ENCODE results near the gene VIPAS39. TPM values are rescaled to one million over a fixed set of nuclear protein-coding genes. Genes with fewer than 3 reads are reported as not detected.

VIPAS39 gene
- total RNA-seq, 1 experiment from 2014 or later = 18.5 TPM

- H3K27ac ChIP-seq (ENCODE audit: insufficient read length, low read depth, low read length) = no peak overlapping the region
- TF ChIP-seq CTCF (conservative IDR thresholded peaks at IDR 0.05) = no peak
- no peak overlapping the region for H4K5ac ChIP-seq (ENCODE audit: insufficient read length, low read depth, low read length)
- H4K20me1 ChIP-seq (ENCODE audit: control insufficient read depth, insufficient read depth, insufficient read length) = no peaks in the 10 kb centered on the region
- H2BK12ac ChIP-seq (ENCODE audit: insufficient read length, low read depth, low read length) = no peak overlapping the region
- no peak overlapping the region for H2BK15ac ChIP-seq (ENCODE audit: low read depth, low read length)
- no peak overlapping the region for H4K8ac ChIP-seq (replicated peaks; ENCODE audit: insufficient read length, low read depth, low read length)
- H3K4ac ChIP-seq (ENCODE audit: low read depth, low read length) = no peak overlapping the region
- no peak overlapping the region for H2AFZ ChIP-seq (ENCODE audit: low read length)
- peaks cover 0 to 4% of the 10 kb centered on the region in 2 experiments; a peak in 1 of 4 replicates for H3K4me1 Mint-ChIP-seq
- no peak overlapping the region for H3K4me3 Mint-ChIP-seq
- H3K36me3 Mint-ChIP-seq (ENCODE audit: insufficient read depth in 1 of 3, low read depth in 3 of 3) = no peaks in the 10 kb centered on the region
- DNase-seq = no peak
- H3K27ac Mint-ChIP-seq = no peak overlapping the region
- no peaks in the 10 kb centered on the region for H3K27me3 Mint-ChIP-seq (ENCODE audit: low read depth)
- H3K79me1 ChIP-seq (ENCODE audit: insufficient read depth, low read depth, low read length, poor library complexity, severe bottlenecking) = no peaks in the 10 kb centered on the region
- no peak overlapping the region for H3K18ac ChIP-seq (ENCODE audit: insufficient read length, low read depth, low read length)
- no peaks in the 10 kb centered on the region for H3K27me3 ChIP-seq (ENCODE audit: insufficient read depth, low read length)
- no CpG with 5 or more reads among the region's 2 CpGs for WGBS (ENCODE audit: extremely low coverage, insufficient read length, low lambda C conversion rate)
- no peak overlapping the region for H3K23ac ChIP-seq (ENCODE audit: insufficient read length, low read depth, low read length)
- H3K9ac ChIP-seq (ENCODE audit: extremely low read depth, insufficient read length, low read length) = no peak overlapping the region
- H2BK20ac ChIP-seq (ENCODE audit: low read depth, low read length, poor library complexity, severe bottlenecking) = no peak overlapping the region
- H2BK120ac ChIP-seq (ENCODE audit: low read depth, low read length, poor library complexity, severe bottlenecking) = no peak overlapping the region
- no peak overlapping the region for H3T11ph ChIP-seq (ENCODE audit: low read length)
- H2BK5ac ChIP-seq (ENCODE audit: insufficient read length, low read length) = no peak overlapping the region
- H3K4me2 ChIP-seq (ENCODE audit: insufficient read depth, insufficient read length, low read length) = no peak overlapping the region
- no peaks in the 10 kb centered on the region for H3K9me3 ChIP-seq (ENCODE audit: control insufficient read depth, low read depth, low read length)
- no peaks in the 10 kb centered on the region for H3K23me2 ChIP-seq (ENCODE audit: insufficient read length, low read depth, low read length, poor library complexity, severe bottlenecking)
- no peaks in the 10 kb centered on the region for H3K79me2 ChIP-seq (ENCODE audit: insufficient read depth, low read length)
- H3K9me3 Mint-ChIP-seq = no peaks in the 10 kb centered on the region
- no peak overlapping the region for H3K14ac ChIP-seq (ENCODE audit: insufficient read depth, low read length)
- H2AK5ac ChIP-seq (ENCODE audit: insufficient read length, low read length) = no peak overlapping the region
- no peak overlapping the region for H3K56ac ChIP-seq (ENCODE audit: insufficient read length, low read depth, low read length)
- H4K91ac ChIP-seq (ENCODE audit: insufficient read length, low read depth, low read length) = no peak overlapping the region
- H3K4me1 ChIP-seq (ENCODE audit: insufficient read depth, low read length) = no peaks in the 10 kb centered on the region
These were observed 50.2 kb downstream of the VIPAS39 start for GRCh38 chr14:77407158-77407557.
